Lower leg skin (tissue), 3 donors: Measurements from ENCODE around the gene IRAK1.

ENCODE experiments used
- POLR2A ChIP-seq, 2 donors: fragments of 450-650 bp; IDR thresholded peaks; one replicate each; pipeline ENCODE4 v1.6.1; 2016 to 2017; ENCODE audit warnings: antibody characterized with exemption in 2 of 2, mild to moderate bottlenecking in 1 of 2, moderate library complexity in 1 of 2
- TF ChIP-seq, protein P1 (sequence below), 3 donors: fragments of 450-650 bp; IDR thresholded peaks; one replicate each; pipeline ENCODE4 v1.5.1; 2016; ENCODE audit warnings: antibody characterized with exemption in 3 of 3, mild to moderate bottlenecking in 3 of 3, moderate library complexity in 2 of 3

- TF ChIP-seq, protein P1, sequence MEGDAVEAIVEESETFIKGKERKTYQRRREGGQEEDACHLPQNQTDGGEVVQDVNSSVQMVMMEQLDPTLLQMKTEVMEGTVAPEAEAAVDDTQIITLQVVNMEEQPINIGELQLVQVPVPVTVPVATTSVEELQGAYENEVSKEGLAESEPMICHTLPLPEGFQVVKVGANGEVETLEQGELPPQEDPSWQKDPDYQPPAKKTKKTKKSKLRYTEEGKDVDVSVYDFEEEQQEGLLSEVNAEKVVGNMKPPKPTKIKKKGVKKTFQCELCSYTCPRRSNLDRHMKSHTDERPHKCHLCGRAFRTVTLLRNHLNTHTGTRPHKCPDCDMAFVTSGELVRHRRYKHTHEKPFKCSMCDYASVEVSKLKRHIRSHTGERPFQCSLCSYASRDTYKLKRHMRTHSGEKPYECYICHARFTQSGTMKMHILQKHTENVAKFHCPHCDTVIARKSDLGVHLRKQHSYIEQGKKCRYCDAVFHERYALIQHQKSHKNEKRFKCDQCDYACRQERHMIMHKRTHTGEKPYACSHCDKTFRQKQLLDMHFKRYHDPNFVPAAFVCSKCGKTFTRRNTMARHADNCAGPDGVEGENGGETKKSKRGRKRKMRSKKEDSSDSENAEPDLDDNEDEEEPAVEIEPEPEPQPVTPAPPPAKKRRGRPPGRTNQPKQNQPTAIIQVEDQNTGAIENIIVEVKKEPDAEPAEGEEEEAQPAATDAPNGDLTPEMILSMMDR (IDR thresholded peaks at IDR 0.05) = no peak
- no peak for TF ChIP-seq POLR2A (IDR thresholded peaks at IDR 0.05)
Observed at GRCh38 chrX:153969125-153969903, 50.4 kb downstream of the IRAK1 start.
